GOT3 (cell line): Measurements from ENCODE around the gene SIPA1L3.
"Not testable (repeated sequence)": the region's sequence is repeated elsewhere in the genome, so short reads cannot be mapped to it uniquely, and the experiment has no call there.

Source experiments
- DNase-seq: peaks from one replicate; lab custom pipeline; 2025; ENCODE audit warnings: mixed read lengths; lab: John Stamatoyannopoulos, UW

Gene SIPA1L3

DNA sequence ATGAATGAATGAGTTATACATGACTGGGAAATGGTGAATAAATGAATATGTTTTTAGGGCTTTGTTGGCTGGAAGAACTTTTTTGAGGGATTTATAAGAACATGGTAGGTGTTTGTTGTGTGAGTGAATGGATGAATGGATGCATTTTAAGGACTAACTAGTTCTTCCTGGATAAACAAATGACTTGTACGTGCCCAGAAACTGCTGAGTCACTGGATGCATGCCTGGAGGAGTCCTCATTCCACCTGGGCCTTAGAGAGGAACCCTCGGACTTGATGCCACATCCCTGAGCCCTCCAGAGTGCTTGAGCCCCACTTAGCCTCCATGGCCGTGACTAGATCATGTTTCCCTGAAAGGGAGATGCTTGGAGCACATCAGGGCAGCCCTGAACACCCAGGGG lies 163.6 kb downstream of the SIPA1L3 start:
- DNase-seq = no peak

DNA sequence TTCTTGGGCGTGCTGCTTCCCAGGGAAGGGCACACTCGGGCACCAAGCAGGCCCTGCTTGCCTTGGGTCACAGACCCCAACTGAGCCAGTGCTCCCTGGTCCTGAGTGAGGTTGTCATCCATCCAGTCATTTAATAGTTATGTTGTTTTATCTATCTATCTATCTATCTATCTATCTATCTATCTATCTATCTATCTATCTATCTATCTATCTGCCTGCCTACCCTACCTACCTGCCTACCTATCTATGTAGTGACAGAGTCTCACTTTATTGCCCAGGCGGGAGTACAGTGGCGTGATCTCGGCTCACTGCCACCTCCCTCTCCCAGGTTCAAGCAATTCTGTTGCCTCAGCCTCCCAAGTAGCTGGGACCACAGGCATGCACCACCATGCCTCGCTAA lies 164.0 kb downstream of the SIPA1L3 start:
- DNase-seq = not testable (repeated sequence)

DNA sequence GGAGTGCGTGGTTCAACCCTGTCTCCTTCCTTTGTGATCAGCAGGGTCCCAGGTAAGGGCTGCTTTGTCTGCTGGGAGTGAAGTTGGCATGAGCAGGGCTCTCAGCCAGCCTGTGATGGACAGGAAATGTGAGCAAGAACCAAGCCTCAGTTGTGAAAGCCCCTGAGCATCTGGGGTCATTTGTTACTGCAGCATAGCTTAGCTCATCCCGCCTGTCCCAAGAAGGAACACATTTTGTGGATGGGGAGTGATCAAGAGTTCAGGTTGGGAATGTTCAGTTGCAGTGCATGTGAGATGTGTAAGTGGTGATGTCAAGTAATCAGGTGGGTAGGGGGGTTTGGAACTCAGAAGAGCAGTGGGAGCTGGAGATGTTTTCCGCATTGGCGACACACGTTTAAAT lies 164.6 kb downstream of the SIPA1L3 start:
- DNase-seq = no peak

- no peak for DNase-seq
Measured at GRCh38 chr19:38072776-38073750, 166.1 kb downstream of the SIPA1L3 start.

DNA sequence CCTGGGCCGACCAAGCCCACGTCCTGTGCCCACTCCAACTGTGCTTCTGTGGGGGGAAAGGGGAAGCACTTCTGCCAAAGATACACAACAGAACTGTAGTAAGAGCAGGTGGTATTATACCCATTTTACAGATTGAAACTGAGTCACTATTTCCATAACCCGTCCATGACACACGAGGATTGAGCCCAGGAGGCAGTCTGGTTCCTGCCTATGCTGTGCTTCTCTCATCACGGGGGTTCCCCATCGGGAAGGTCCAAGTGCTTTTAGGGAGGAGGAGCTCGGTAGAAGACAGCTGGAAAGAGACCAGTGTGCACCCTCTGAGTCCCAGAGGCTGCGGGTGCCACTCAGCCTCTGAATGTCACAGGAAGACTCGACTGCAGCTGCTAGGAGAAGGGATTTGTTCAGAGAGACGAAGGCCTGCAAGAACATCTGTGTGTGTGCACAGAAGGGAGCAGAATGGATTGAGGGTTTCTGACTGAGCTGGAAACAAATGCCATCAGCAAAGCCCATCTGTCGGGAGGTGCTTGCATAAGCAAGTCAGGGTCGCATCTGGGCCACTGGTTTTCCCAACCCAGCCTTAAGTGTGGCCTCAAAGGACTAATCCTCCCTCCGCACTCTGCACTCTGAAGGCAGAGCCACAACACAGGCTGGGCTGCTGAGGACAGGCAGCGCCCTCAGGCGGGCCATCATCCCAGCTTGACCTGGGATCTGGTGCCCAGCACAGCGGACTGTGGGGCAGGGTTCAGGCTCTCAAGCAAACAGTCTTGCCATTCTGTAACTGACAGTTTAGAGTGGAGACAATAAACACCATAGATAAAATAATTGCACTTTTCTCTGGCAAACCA lies 167.1 kb downstream of the SIPA1L3 start:
- DNase-seq = no peak

DNA sequence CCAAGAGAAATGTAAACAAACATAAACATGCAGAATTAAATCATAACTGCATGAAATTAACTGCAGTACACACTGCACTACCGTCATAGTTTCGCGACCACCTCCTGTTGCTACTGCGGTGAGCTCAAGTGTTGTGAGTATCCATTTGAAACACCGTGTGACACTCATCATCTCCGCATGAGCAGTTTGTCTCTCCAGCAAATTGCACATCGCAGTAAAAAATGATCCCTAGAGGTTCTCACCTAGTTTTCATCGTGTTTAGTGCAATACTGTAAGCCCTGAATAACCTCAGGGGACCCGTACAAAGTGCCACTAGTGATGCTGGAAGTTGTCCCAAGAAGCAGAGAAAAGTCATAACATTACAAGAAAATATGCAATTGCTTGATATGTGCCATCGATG lies 169.3 kb downstream of the SIPA1L3 start:
- no peak for DNase-seq

DNA sequence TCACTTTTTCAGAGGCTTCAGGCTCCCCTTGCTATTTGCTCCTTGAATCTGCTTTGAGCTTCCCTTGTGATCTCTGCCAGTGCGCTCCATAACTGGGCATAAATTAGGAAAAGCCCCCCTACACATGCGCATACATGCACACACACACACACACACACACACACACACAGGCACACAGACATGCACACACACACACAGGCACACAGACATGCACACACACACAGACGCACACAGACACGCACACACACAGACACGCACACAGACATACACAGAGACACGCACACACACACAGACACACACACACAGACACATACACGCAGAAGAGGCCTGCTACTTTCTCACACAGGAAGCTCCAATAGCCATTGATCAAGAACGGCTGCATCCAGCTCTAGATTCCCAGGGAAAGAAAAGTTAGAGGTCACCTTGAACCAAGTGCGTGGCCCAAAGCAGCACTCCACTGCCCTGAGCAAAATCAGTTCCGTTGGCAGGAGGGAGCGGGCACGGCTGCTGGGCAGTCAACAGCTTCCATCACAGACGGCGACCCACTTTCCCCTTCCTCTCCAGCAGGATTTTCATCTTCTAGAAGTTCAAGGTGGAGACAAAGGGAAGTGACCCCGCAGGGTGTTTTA lies 171.4 kb downstream of the SIPA1L3 start:
- no peak for DNase-seq

- no peak for DNase-seq
Measured at GRCh38 chr19:38079926-38080380, 172.9 kb downstream of the SIPA1L3 start.

- no peak for DNase-seq
Measured at GRCh38 chr19:38081547-38082255, 174.7 kb downstream of the SIPA1L3 start.

GRCh38 chr19:38082256-38083118 lies 175.5 kb downstream of the SIPA1L3 start:
- no peak for DNase-seq

DNA sequence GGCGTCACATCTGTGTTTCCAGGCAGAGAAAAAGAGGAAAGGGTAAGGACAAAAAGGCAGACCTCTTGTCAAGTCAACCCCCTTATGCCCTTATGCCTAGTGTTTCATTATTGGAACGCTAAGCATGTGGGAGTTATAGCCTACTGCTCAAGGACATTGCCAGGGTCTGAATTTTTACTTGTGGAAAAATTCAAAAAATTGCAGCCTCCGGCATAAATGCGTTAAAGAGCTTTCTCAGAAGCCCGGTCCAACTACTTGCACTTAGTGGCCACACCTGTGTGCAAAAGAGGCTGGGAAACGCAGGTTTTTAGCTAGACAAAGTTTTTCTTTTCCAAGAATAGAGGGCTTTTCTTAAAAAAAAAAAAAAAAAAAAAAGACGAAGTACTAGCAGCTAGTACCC lies 177.2 kb downstream of the SIPA1L3 start:
- DNase-seq = no peak

- no peak for DNase-seq
Measured at GRCh38 chr19:38089440-38089839, 182.4 kb downstream of the SIPA1L3 start.

GRCh38 chr19:38093154-38093553 lies 186.1 kb downstream of the SIPA1L3 start:
- no peak for DNase-seq

- DNase-seq = no peak
Measured at GRCh38 chr19:38093587-38093986, 186.6 kb downstream of the SIPA1L3 start.

DNA sequence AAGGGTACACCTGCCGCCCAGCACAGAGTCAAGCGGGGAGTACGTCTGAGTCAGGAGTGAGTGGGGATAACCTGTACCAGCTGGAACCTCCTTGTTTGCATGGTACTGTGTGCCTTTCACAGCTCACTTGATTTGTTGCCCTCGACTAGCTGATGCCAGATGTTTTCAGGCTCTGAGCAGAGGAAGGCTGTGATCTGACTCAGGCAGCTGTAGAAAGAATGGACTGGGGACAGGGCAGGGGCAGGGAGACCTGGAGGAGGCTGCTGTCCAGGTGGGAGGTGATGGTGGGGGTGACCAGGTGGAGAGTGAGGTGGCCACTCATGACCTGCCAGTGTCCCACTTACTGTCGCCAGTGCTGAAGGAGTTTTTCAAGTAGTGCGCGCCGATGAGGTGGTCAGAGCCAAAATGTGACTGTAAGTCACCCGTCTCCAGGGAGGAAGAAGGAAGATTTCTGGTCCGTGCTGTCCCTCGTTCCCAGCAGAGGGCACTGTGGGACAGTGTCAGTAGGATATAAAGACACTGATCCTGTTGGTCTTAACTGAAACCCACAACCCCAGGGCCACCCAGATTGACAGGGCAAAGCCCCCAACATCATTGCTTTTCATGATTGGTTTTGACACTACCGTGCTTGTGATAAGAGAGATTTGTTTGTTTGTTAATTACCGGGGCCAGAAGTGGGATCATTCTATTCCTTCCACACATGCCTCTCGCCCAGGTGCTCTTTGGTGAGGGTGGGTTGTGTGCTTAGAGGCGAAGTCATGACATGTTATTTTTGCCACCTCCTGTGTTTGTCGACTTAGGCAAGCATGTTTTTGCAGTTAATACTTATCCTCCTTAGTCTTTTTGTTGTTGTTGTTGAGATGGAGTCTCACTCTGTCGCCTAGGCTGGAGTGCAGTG lies 188.7 kb downstream of the SIPA1L3 start:
- DNase-seq = no peak

DNA sequence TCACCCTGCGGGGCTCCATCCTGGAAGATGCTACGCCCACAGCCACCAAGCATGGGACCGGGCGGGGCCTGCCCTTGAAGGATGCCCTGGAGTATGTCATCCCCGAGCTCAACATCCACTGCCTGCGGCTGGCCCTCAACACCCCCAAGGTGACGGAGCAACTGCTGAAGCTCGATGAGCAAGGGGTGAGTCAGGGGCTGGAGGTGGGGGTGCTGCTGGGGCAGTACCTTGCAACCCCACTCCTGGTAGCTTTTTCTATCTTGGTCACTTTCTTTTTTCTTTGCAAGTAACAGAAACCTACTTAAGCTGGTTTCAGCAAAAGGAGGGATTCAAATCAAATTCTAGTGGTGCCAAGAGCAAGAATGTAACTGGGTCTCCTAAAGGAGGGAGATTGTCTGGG lies 193.0 kb downstream of the SIPA1L3 start:
- no peak for DNase-seq

DNA sequence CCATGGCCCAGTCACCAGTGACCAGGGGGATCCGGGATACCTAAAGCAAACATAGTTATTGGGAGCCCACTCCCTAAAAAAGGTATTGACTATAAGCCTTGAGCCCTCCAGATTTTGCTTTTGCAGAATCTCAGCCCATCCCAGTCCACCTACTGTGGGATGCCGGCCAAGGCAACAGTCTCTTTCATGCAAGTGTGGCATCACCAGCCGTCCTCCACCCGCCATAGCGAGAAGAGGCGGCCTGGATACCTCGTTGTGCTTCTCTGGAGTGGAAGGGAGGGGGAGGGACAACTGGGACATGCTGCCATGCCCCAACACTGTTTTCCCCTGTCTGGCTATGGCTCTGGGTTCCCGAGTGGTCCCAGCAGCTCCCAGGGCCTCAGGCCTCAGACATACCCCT lies 193.6 kb downstream of the SIPA1L3 start:
- DNase-seq = no peak

DNA sequence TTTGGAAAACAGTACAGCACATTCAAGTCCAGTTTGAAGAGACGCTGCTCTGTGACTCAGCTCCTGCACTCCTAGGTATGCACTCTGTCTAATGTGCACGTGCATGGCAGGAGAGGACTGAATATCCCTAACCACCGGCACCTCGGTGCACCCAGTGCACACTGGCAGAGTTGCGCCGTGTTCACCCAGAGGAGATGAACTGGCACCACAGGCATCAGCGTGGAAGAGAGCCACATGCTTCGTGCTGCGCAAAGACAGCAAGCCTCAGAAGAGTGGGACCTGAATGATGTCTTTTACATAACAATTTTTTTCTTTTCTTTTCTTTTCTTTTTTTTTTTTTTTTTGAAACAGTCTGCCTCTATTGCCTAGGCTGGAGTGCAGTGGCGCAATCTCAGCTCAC lies 194.7 kb downstream of the SIPA1L3 start:
- no peak for DNase-seq

- no peak for DNase-seq
Measured at GRCh38 chr19:38105574-38105973, 198.6 kb downstream of the SIPA1L3 start.

- DNase-seq = no peak
Measured at GRCh38 chr19:38107129-38107528, 200.1 kb downstream of the SIPA1L3 start.
